ENCODE results near the gene KCNQ1OT1. TPM values are rescaled to one million over a fixed set of nuclear protein-coding genes. Genes with fewer than 3 reads are reported as not detected.
A peak's percentile ranks its signal among the peaks of the same experiment; 100 is the strongest.

Gene KCNQ1OT1
- polyA plus RNA-seq, 1 of the 3 experiments (the other 2 are of a cell fraction) = 0.03 TPM

DNA sequence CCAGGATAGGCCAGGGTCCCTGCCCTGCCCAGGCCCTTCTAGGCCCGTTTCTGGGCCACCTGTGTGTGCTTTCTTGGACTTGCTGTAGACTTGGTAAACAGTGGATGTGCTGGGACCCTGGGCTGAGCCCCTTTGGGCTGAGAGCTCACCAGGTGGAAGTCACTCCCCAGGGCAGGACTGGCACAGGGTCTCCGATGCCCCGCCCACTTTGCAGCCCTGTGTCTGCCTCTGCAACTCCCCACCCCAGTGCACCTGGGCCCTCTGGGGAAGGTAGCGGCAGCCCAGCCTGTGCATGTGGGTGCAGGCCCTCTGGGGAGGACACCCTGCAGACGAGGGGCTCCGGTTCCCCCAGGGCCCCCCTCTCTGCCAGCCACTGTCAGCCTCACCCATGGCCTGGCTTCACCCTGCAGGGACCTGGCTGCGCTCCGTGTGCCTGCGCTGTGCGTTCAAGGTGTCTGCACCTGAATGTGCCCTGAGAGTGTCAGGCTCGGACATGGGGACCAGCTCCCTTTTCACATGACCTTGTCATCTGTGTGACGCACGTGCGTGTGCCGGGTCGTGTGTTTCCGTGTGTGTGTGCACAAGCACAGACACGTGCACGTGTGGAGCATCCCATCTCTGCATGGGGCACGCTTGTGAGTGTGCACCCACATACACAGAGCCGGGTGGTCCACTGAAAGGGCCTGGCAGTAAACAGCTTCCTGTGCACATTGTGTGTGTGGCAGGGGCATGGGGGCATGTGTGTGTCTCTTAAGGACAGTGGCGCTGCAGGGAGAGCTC lies 118.5 kb downstream of the KCNQ1OT1 start:
- H3K4me1 ChIP-seq (ENCODE audit: control insufficient read depth in 1 of 2, insufficient read depth in 2 of 2, low read depth in 1 of 2, low read length in 1 of 2) = peaks cover 0 to 50% of the 10 kb centered on the region in 2 experiments; a peak in 1 of 4 replicates
- no peaks in the 10 kb centered on the region for H3K9me2 ChIP-seq
- no peaks in the 10 kb centered on the region for H3F3A ChIP-seq (replicated peaks; ENCODE audit: insufficient read depth)
- H3K36me3 ChIP-seq (replicated peaks in 1 of 2; ENCODE audit: control insufficient read depth in 1 of 2, insufficient read depth in 2 of 2, low read length in 1 of 2) = no peaks in the 10 kb centered on the region
- peak overlapping the region in 1 of 2 experiments; percentile 78; a peak in 1 of 4 replicates for H3K27ac ChIP-seq (ENCODE audit: low read depth in 2 of 2, low read length in 1 of 2)
- no peak overlapping the region for H2AFZ ChIP-seq (ENCODE audit: low read depth)
- DNase-seq = peak; percentile 18
- WGBS (ENCODE audit: low lambda C conversion rate) = 53% methylated on average over 3 of the region's 22 CpGs
- CTCF ChIA-PET = interaction anchor here (0.8 to 1.8 kb wide), 2 partner anchors 49 to 307 kb away, joined by 3 to 7 read pairs; no protein-coding TSS in a partner anchor
- H4K20me1 ChIP-seq (ENCODE audit: insufficient read depth) = no peaks in the 10 kb centered on the region
- H3K4me3 ChIP-seq (ENCODE audit: low read depth in 2 of 2, low read length in 1 of 2) = no peak overlapping the region
- no peaks in the 10 kb centered on the region for H3K27me3 ChIP-seq (ENCODE audit: insufficient read depth)
- POLR2A ChIA-PET = interaction anchor here (1.6 kb wide), 1 partner anchor 198 kb away, joined by 4 read pairs; no protein-coding TSS in a partner anchor
- H3K9me3 ChIP-seq = no peaks in the 10 kb centered on the region
- no peak overlapping the region for H3K9ac ChIP-seq
- H3K79me2 ChIP-seq (ENCODE audit: insufficient read depth) = no peaks in the 10 kb centered on the region
- no peak for TF ChIP-seq CTCF (IDR thresholded peaks at IDR 0.05)
- TF ChIP-seq, protein P1, sequence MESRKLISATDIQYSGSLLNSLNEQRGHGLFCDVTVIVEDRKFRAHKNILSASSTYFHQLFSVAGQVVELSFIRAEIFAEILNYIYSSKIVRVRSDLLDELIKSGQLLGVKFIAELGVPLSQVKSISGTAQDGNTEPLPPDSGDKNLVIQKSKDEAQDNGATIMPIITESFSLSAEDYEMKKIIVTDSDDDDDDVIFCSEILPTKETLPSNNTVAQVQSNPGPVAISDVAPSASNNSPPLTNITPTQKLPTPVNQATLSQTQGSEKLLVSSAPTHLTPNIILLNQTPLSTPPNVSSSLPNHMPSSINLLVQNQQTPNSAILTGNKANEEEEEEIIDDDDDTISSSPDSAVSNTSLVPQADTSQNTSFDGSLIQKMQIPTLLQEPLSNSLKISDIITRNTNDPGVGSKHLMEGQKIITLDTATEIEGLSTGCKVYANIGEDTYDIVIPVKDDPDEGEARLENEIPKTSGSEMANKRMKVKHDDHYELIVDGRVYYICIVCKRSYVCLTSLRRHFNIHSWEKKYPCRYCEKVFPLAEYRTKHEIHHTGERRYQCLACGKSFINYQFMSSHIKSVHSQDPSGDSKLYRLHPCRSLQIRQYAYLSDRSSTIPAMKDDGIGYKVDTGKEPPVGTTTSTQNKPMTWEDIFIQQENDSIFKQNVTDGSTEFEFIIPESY (IDR thresholded peaks at IDR 0.05; ENCODE audit: borderline replicate concordance, low read depth) = no peak
- TF ChIP-seq RCOR1 (IDR thresholded peaks at IDR 0.05; ENCODE audit: low read length) = no peak
- no peak for TF ChIP-seq GABPA (IDR thresholded peaks at IDR 0.05; ENCODE audit: low read depth)
- no peak for TF ChIP-seq EZH2phosphoT487 (IDR thresholded peaks at IDR 0.05; ENCODE audit: borderline replicate concordance, low read depth)
- no peak for TF ChIP-seq SIN3A (IDR thresholded peaks at IDR 0.05; ENCODE audit: borderline replicate concordance, low read depth, low read length)
- TF ChIP-seq TCF12 (IDR thresholded peaks at IDR 0.05) = no peak
- no peak for TF ChIP-seq RXRA (IDR thresholded peaks at IDR 0.05; ENCODE audit: borderline replicate concordance, low read depth)
- no peak for TF ChIP-seq PBX3 (IDR thresholded peaks at IDR 0.05)
- TF ChIP-seq MXI1 (IDR thresholded peaks at IDR 0.05; ENCODE audit: low read depth, low read length) = no peak
- H3K4me2 ChIP-seq = no peak overlapping the region

DNA sequence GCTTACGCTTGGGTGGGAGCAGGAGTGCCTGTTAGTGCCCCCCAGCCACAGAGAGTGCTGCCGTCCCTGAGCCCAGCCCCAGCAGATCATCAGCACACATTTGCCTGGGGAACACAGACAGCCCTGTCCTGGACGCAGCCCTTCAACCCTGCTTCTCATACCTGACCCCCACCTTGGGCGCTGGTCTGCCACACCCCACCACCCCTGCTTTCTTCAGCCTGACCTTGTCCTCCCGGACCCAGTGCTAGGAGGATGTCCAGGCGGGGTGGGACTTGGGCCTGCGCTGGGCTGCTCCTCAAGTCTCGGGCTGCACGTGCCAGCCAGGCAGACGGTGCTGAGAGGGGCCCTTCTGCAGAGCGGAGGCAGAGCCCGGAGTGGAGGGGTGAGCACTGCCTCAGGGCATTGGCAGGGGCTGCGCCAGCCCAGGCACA lies 119.2 kb downstream of the KCNQ1OT1 start:
- no peak overlapping the region for H3K4me2 ChIP-seq
- peaks cover 0 to 50% of the 10 kb centered on the region in 2 experiments; a peak in 1 of 4 replicates for H3K4me1 ChIP-seq (ENCODE audit: control insufficient read depth in 1 of 2, insufficient read depth in 2 of 2, low read depth in 1 of 2, low read length in 1 of 2)
- no peak overlapping the region for H3K9ac ChIP-seq
- WGBS (ENCODE audit: low lambda C conversion rate) = 63% methylated on average over 12 of the region's 13 CpGs
- DNase-seq = peak; percentile 30
- H3K36me3 ChIP-seq (replicated peaks in 1 of 2; ENCODE audit: control insufficient read depth in 1 of 2, insufficient read depth in 2 of 2, low read length in 1 of 2) = no peaks in the 10 kb centered on the region
- no peaks in the 10 kb centered on the region for H3K9me3 ChIP-seq
- POLR2A ChIA-PET = no interaction called here
- no peaks in the 10 kb centered on the region for H3K27me3 ChIP-seq (ENCODE audit: insufficient read depth)
- H3K9me2 ChIP-seq = no peaks in the 10 kb centered on the region
- no peaks in the 10 kb centered on the region for H4K20me1 ChIP-seq (ENCODE audit: insufficient read depth)
- no peak overlapping the region for H3K4me3 ChIP-seq (ENCODE audit: low read depth in 2 of 2, low read length in 1 of 2)
- H2AFZ ChIP-seq (ENCODE audit: low read depth) = no peak overlapping the region
- CTCF ChIA-PET = interaction anchor here (2.7 kb wide), 1 partner anchor 307 kb away, joined by 7 read pairs; no protein-coding TSS in a partner anchor
- no peaks in the 10 kb centered on the region for H3F3A ChIP-seq (replicated peaks; ENCODE audit: insufficient read depth)
- no peak overlapping the region; a peak in 1 of 4 replicates for H3K27ac ChIP-seq (ENCODE audit: low read depth in 2 of 2, low read length in 1 of 2)
- no peaks in the 10 kb centered on the region for H3K79me2 ChIP-seq (ENCODE audit: insufficient read depth)
- TF ChIP-seq NFIC (IDR thresholded peaks at IDR 0.05; ENCODE audit: borderline replicate concordance) (no peak), TAF1 (IDR thresholded peaks at IDR 0.05; ENCODE audit: borderline replicate concordance, low read depth, low read length) (no peak), EP300 (IDR thresholded peaks at IDR 0.05; ENCODE audit: borderline replicate concordance in 1 of 2, low read depth in 1 of 2, low read length in 1 of 2) (no peak), ELF1 (IDR thresholded peaks at IDR 0.05) (no peak), CHD2 (IDR thresholded peaks at IDR 0.05; ENCODE audit: low read length, partially characterized antibody) (no peak), JUND (IDR thresholded peaks at IDR 0.05) (no peak), MEF2A (IDR thresholded peaks at IDR 0.05; ENCODE audit: borderline replicate concordance, low read depth) (no peak), RFX5 (IDR thresholded peaks at IDR 0.05; ENCODE audit: low read length) (no peak), YY1 (IDR thresholded peaks at IDR 0.05; ENCODE audit: low read depth) (no peak)
- TF ChIP-seq, protein P2, sequence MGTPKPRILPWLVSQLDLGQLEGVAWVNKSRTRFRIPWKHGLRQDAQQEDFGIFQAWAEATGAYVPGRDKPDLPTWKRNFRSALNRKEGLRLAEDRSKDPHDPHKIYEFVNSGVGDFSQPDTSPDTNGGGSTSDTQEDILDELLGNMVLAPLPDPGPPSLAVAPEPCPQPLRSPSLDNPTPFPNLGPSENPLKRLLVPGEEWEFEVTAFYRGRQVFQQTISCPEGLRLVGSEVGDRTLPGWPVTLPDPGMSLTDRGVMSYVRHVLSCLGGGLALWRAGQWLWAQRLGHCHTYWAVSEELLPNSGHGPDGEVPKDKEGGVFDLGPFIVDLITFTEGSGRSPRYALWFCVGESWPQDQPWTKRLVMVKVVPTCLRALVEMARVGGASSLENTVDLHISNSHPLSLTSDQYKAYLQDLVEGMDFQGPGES (IDR thresholded peaks at IDR 0.05; ENCODE audit: low read depth, low read length) = no peak

All from SK-N-SH (cell line).